HEK293 (cell line): ENCODE results near the gene IQCF6.

Experiments
- CTCF ChIA-PET: fragments of 350-600 bp; formaldehyde crosslinking; extraction: SDS; loops from one replicate; lab custom pipeline; 2021; ENCODE audit warnings: antibody characterized with exemption; lab: Yijun Ruan, JAX
- POLR2A ChIA-PET: fragments of 300-600 bp; formaldehyde crosslinking; extraction: SDS; loops from one replicate; lab custom pipeline; 2020; ENCODE audit warnings: antibody characterized with exemption, inconsistent platforms; lab: Yijun Ruan, JAX
- H3K27ac ChIP-seq: fragments of 200-500 bp; sonication (Bioruptor generic); 2 replicates; pipeline ENCODE4 v1.5.1; 2014; ENCODE audit warnings: low read depth, low read length, control low read depth, inconsistent platforms; ENCODE audit errors: extremely low read depth
- H3K36me3 ChIP-seq, 2 experiments: fragments of 200-500 bp in 1 of 2; sonication (Bioruptor generic) in 1 of 2; 1 replicate in 1 of 2; 2 replicates in 1 of 2; pipeline ENCODE4 v1.5.1; 2014 to 2017; ENCODE audit warnings: inconsistent platforms in 2 of 2, low read length in 2 of 2; ENCODE audit not compliant: control insufficient read depth in 2 of 2, insufficient read depth in 1 of 2
- H3K4me1 ChIP-seq: fragments of 200-500 bp; sonication (Bioruptor generic); 2 replicates; pipeline ENCODE4 v1.5.1; 2014; ENCODE audit warnings: mild to moderate bottlenecking, low read length, inconsistent platforms; ENCODE audit not compliant: control insufficient read depth, insufficient read depth
- H3K4me3 ChIP-seq: 2 replicates; pipeline ENCODE4 v1.5.1; 2011; ENCODE audit warnings: low read depth, mild to moderate bottlenecking, control low read depth, low read length, moderate library complexity
- H3K9me3 ChIP-seq: fragments of 200-500 bp; sonication (Bioruptor generic); 2 replicates; pipeline ENCODE4 v1.5.1; 2014; ENCODE audit warnings: low read depth, low read length, inconsistent platforms; ENCODE audit not compliant: control insufficient read depth, insufficient read depth
- BCL11B ChIP-seq: fragments of 450-650 bp; formaldehyde crosslinking; IDR thresholded peaks from 2 replicates; pipeline ENCODE4 v1.5.1; 2016; ENCODE audit warnings: low read depth, missing biosample characterization, missing genetic modification characterization
- FEZF1 ChIP-seq: fragments of 450-650 bp; formaldehyde crosslinking; IDR thresholded peaks from 2 replicates; pipeline ENCODE4 v1.5.1; 2016; ENCODE audit warnings: missing biosample characterization, missing genetic modification characterization
- KLF7 ChIP-seq: fragments of 450-650 bp; formaldehyde crosslinking; IDR thresholded peaks from 2 replicates; pipeline ENCODE4 v1.5.1; 2016; ENCODE audit warnings: missing biosample characterization, missing genetic modification characterization, borderline replicate concordance
- REPIN1 ChIP-seq: fragments of 450-650 bp; formaldehyde crosslinking; IDR thresholded peaks from 2 replicates; pipeline ENCODE4 v1.5.1; 2017; ENCODE audit warnings: missing biosample characterization, missing genetic modification characterization, low read depth
- YY2 ChIP-seq: fragments of 450-650 bp; formaldehyde crosslinking; IDR thresholded peaks from 2 replicates; pipeline ENCODE4 v1.5.1; 2016; ENCODE audit warnings: missing biosample characterization, missing genetic modification characterization
- ZFHX2 ChIP-seq: fragments of 450-650 bp; formaldehyde crosslinking; conservative IDR thresholded peaks from 2 replicates; pipeline ENCODE4 v1.5.1; 2016; ENCODE audit warnings: missing biosample characterization, missing genetic modification characterization
- ZNF175 ChIP-seq: fragments of 450-650 bp; formaldehyde crosslinking; IDR thresholded peaks from 2 replicates; pipeline ENCODE4 v1.5.1; 2016; ENCODE audit warnings: missing biosample characterization, missing genetic modification characterization
- ZNF184 ChIP-seq: fragments of 450-650 bp; IDR thresholded peaks from 2 replicates; pipeline ENCODE4 v1.5.1; 2018; ENCODE audit warnings: missing biosample characterization, mild to moderate bottlenecking, missing genetic modification characterization
- ZNF24 ChIP-seq: fragments of 450-650 bp; formaldehyde crosslinking; IDR thresholded peaks from 2 replicates; pipeline ENCODE4 v1.5.1; 2016; ENCODE audit warnings: missing biosample characterization, missing genetic modification characterization
- ZNF404 ChIP-seq: fragments of 450-650 bp; formaldehyde crosslinking; IDR thresholded peaks from 2 replicates; pipeline ENCODE4 v1.5.1; 2017; ENCODE audit warnings: missing biosample characterization, missing genetic modification characterization
- ZNF48 ChIP-seq: fragments of 450-650 bp; formaldehyde crosslinking; IDR thresholded peaks from 2 replicates; pipeline ENCODE4 v1.5.1; 2016; ENCODE audit warnings: missing biosample characterization, missing genetic modification characterization
- ZNF501 ChIP-seq: fragments of 450-650 bp; formaldehyde crosslinking; IDR thresholded peaks from 2 replicates; pipeline ENCODE4 v1.5.1; 2016; ENCODE audit warnings: missing biosample characterization, missing genetic modification characterization
- ZNF654 ChIP-seq: fragments of 450-650 bp; formaldehyde crosslinking; IDR thresholded peaks from 2 replicates; pipeline ENCODE4 v1.5.1; 2016; ENCODE audit warnings: low read depth, missing biosample characterization, missing genetic modification characterization
- ZNF76 ChIP-seq: fragments of 450-650 bp; formaldehyde crosslinking; IDR thresholded peaks from 2 replicates; pipeline ENCODE4; 2016; ENCODE audit warnings: low read depth, missing biosample characterization, missing genetic modification characterization, borderline replicate concordance
- ZNF837 ChIP-seq: fragments of 450-650 bp; formaldehyde crosslinking; IDR thresholded peaks from 2 replicates; pipeline ENCODE4 v1.5.1; 2016; ENCODE audit warnings: missing biosample characterization, missing genetic modification characterization
- ZSCAN30 ChIP-seq: fragments of 450-650 bp; IDR thresholded peaks from 2 replicates; pipeline ENCODE4 v1.5.1; 2018; ENCODE audit warnings: missing biosample characterization, mild to moderate bottlenecking, missing genetic modification characterization, moderate library complexity
- TF ChIP-seq, protein P1 (sequence below): fragments of 450-650 bp; formaldehyde crosslinking; IDR thresholded peaks from 2 replicates; pipeline ENCODE4 v1.5.1; 2016; ENCODE audit warnings: missing biosample characterization, missing genetic modification characterization, low read depth
- TF ChIP-seq, protein P2 (sequence below): fragments of 450-650 bp; formaldehyde crosslinking; IDR thresholded peaks from 2 replicates; pipeline ENCODE4 v1.5.1; 2016; ENCODE audit warnings: missing biosample characterization, missing genetic modification characterization, borderline replicate concordance
- TF ChIP-seq, protein P3 (sequence below): fragments of 450-650 bp; formaldehyde crosslinking; IDR thresholded peaks from 2 replicates; pipeline ENCODE4 v1.5.1; 2016; ENCODE audit warnings: missing biosample characterization, missing genetic modification characterization

The IQCF6 gene

DNA sequence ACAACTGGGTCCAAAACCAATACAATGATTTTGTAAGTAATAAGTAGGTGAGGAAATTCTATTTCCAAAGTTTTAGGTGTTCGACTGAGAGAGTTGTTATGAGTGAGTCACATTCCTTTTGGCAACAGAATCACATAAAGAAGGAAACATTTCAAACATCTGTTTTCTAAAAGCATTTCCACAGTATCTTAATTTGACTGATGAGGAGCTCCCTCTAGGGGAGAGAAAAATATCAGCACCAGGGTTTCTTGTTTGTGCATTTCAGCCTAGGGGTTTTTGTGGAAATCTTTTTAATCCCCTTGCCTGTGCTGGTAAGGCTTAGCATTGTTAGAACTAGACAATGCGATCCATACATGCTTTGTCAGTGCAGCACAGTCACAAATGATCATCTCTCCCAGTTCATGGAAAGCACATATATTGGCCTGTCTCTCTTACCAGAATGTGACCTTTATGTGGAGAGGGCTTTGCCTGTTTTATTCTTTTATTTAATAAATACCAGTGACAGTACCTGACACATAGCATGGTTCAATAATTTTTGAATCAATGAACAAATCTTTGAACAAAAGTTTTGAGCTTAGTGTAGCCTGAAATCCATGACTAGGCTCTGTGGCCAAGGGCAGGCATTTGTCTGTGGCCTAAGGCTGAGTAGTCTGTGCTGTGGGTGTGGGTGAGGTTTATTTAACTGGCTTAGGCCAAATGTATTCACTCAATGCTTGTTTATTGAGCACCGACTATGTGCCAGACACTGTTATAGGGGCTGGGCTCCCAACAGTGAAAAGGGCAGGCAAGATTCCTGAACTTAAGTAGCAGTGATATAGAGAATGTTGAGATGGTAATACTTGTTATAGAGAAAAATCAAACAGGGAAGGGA is 21.1 kb upstream of the IQCF6 start:
- Histone ChIP-seq H3K27ac (no peak overlapping the region), H3K36me3 (no peaks in the 10 kb centered on the region), H3K4me1 (no peaks in the 10 kb centered on the region), H3K9me3 (no peaks in the 10 kb centered on the region), H3K4me3 (no peak overlapping the region)
- TF ChIP-seq, protein P1, sequence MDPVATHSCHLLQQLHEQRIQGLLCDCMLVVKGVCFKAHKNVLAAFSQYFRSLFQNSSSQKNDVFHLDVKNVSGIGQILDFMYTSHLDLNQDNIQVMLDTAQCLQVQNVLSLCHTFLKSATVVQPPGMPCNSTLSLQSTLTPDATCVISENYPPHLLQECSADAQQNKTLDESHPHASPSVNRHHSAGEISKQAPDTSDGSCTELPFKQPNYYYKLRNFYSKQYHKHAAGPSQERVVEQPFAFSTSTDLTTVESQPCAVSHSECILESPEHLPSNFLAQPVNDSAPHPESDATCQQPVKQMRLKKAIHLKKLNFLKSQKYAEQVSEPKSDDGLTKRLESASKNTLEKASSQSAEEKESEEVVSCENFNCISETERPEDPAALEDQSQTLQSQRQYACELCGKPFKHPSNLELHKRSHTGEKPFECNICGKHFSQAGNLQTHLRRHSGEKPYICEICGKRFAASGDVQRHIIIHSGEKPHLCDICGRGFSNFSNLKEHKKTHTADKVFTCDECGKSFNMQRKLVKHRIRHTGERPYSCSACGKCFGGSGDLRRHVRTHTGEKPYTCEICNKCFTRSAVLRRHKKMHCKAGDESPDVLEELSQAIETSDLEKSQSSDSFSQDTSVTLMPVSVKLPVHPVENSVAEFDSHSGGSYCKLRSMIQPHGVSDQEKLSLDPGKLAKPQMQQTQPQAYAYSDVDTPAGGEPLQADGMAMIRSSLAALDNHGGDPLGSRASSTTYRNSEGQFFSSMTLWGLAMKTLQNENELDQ (tag by site-specific recombination) = no peak
- TF ChIP-seq ZNF654 (tag by site-specific recombination) (peak; percentile 57), ZNF184 (peak; percentile 32; the same call in 1 of the 2 replicates)
- ChIA-PET POLR2A (no interaction called here), CTCF (interaction anchor here (0.5 to 2.7 kb wide), 19 partner anchors 10 to 772 kb away, joined by 3 to 9 read pairs (median 3); no protein-coding TSS in a partner anchor)

DNA sequence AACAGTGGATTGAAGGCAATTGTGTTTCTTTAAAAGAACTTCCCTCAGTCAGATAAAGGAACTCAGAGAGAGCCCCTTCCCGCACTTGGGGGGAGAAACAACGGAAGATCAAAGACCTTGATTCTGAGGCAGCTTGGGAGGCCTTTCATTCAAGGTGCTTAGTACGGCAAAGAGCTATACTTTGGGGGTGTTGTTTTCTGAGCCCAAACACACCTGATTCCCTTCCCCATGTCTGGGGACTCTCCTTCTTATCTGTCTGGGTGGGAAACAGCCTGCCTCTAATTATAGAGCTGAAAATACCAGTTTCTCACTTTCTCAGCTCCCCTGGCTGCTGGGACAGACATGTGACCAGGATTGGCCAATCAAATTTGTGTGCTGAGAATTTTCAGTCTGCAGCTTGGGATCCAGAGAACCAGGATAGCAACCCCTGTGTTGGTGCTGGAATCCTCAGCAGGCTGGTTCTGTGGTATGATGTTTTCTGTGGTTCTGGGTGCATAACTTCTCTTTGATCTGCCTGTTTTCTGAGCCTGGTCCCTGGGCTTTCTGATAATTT is 19.4 kb upstream of the IQCF6 start:
- Histone ChIP-seq H3K27ac (no peak overlapping the region), H3K4me1 (no peaks in the 10 kb centered on the region), H3K4me3 (no peak overlapping the region), H3K36me3 (no peaks in the 10 kb centered on the region), H3K9me3 (no peaks in the 10 kb centered on the region)
- ChIA-PET POLR2A (no interaction called here), CTCF (interaction anchor here (1.0 to 2.7 kb wide), 6 partner anchors 12 to 409 kb away, joined by 3 to 9 read pairs (median 4); no protein-coding TSS in a partner anchor)
- TF ChIP-seq ZNF501 (no peak), ZNF837 (tag by site-specific recombination) (no peak), ZNF175 (tag by site-specific recombination) (no peak)

DNA sequence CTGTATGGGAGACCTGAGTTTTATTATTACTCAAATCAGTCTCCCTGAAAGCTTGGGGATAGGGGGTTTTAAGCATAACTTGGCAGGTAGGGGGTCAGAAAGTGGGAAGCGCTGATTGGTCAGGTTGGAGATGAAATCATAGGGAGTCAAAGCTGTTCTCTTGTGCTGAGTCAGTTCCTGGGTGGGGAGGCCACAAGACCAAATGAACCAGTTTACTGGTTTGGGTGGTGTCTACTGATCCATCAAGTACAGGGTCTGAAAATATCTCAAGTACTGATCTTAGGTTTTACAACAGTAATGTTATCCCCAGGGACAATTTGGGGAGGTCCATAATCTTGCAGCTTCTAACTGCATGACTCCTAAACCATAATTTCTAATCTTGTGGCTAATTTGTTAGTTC is 17.8 kb upstream of the IQCF6 start:
- no peak overlapping the region for H3K27ac ChIP-seq
- H3K4me3 ChIP-seq = no peak overlapping the region
- no peaks in the 10 kb centered on the region for H3K9me3 ChIP-seq
- CTCF ChIA-PET = no interaction called here
- POLR2A ChIA-PET = no interaction called here
- H3K4me1 ChIP-seq = no peaks in the 10 kb centered on the region
- TF ChIP-seq REPIN1 (tag by site-specific recombination) = no peak
- no peak for TF ChIP-seq YY2 (tag by site-specific recombination)
- TF ChIP-seq, protein P2, sequence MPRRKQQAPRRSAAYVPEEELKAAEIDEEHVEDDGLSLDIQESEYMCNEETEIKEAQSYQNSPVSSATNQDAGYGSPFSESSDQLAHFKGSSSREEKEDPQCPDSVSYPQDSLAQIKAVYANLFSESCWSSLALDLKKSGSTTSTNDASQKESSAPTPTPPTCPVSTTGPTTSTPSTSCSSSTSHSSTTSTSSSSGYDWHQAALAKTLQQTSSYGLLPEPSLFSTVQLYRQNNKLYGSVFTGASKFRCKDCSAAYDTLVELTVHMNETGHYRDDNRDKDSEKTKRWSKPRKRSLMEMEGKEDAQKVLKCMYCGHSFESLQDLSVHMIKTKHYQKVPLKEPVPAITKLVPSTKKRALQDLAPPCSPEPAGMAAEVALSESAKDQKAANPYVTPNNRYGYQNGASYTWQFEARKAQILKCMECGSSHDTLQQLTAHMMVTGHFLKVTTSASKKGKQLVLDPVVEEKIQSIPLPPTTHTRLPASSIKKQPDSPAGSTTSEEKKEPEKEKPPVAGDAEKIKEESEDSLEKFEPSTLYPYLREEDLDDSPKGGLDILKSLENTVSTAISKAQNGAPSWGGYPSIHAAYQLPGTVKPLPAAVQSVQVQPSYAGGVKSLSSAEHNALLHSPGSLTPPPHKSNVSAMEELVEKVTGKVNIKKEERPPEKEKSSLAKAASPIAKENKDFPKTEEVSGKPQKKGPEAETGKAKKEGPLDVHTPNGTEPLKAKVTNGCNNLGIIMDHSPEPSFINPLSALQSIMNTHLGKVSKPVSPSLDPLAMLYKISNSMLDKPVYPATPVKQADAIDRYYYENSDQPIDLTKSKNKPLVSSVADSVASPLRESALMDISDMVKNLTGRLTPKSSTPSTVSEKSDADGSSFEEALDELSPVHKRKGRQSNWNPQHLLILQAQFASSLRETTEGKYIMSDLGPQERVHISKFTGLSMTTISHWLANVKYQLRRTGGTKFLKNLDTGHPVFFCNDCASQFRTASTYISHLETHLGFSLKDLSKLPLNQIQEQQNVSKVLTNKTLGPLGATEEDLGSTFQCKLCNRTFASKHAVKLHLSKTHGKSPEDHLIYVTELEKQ (tag by site-specific recombination) = no peak
- no peak for TF ChIP-seq BCL11B (tag by site-specific recombination)
- TF ChIP-seq ZNF24 (tag by site-specific recombination) = no peak
- no peak for TF ChIP-seq FEZF1 (tag by site-specific recombination)
- no peak for TF ChIP-seq KLF7 (tag by site-specific recombination)
- no peak for TF ChIP-seq ZNF404 (tag by site-specific recombination)
- no peak for TF ChIP-seq ZSCAN30 (tag by site-specific recombination)
- TF ChIP-seq ZNF76 (tag by site-specific recombination) = no peak
- TF ChIP-seq ZNF48 (tag by site-specific recombination) = no peak
- TF ChIP-seq ZFHX2 (tag by site-specific recombination) = no peak
- TF ChIP-seq, protein P3, sequence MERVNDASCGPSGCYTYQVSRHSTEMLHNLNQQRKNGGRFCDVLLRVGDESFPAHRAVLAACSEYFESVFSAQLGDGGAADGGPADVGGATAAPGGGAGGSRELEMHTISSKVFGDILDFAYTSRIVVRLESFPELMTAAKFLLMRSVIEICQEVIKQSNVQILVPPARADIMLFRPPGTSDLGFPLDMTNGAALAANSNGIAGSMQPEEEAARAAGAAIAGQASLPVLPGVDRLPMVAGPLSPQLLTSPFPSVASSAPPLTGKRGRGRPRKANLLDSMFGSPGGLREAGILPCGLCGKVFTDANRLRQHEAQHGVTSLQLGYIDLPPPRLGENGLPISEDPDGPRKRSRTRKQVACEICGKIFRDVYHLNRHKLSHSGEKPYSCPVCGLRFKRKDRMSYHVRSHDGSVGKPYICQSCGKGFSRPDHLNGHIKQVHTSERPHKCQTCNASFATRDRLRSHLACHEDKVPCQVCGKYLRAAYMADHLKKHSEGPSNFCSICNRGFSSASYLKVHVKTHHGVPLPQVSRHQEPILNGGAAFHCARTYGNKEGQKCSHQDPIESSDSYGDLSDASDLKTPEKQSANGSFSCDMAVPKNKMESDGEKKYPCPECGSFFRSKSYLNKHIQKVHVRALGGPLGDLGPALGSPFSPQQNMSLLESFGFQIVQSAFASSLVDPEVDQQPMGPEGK (tag by site-specific recombination) = no peak
- TF ChIP-seq ZNF501 = no peak
- no peaks in the 10 kb centered on the region for H3K36me3 ChIP-seq
